Fibroblast of the aortic adventitia (primary cell): ENCODE data around the gene FAM193A. TPM values are rescaled to one million over a fixed set of nuclear protein-coding genes. Genes with fewer than 3 reads are reported as not detected.
"Not testable (repeated sequence)": the region's sequence is repeated elsewhere in the genome, so short reads cannot be mapped to it uniquely, and the experiment has no call there.

ENCODE experiments used
- DNase-seq: peaks from one replicate; pipeline ENCODE4 v3.0.0-alpha.2; 2010; ENCODE audit warnings: low read depth
- H3K4me3 ChIP-seq: 2 replicates; pipeline ENCODE4 v1.5.1; 2011; ENCODE audit warnings: low read depth, mild to moderate bottlenecking, control low read depth, low read length, moderate library complexity
- total RNA-seq: library from RNA; depleted of rRNA; stranded (reverse); fragments of >200 nt; gene quantifications from 2 replicates; pipeline ENCODE4 v1.2.3, GENCODE V29; 2012; ENCODE audit warnings: low replicate concordance
- TF ChIP-seq, protein P1 (sequence below): IDR thresholded peaks from 2 replicates; pipeline ENCODE4 v1.5.1; 2011; ENCODE audit warnings: mild to moderate bottlenecking, low read length, control low read depth, inconsistent platforms; ENCODE audit not compliant: insufficient read depth

FAM193A gene
- total RNA-seq, 1 donor = 17.4 TPM

- H3K4me3 ChIP-seq = no peak overlapping the region
- TF ChIP-seq, protein P1, sequence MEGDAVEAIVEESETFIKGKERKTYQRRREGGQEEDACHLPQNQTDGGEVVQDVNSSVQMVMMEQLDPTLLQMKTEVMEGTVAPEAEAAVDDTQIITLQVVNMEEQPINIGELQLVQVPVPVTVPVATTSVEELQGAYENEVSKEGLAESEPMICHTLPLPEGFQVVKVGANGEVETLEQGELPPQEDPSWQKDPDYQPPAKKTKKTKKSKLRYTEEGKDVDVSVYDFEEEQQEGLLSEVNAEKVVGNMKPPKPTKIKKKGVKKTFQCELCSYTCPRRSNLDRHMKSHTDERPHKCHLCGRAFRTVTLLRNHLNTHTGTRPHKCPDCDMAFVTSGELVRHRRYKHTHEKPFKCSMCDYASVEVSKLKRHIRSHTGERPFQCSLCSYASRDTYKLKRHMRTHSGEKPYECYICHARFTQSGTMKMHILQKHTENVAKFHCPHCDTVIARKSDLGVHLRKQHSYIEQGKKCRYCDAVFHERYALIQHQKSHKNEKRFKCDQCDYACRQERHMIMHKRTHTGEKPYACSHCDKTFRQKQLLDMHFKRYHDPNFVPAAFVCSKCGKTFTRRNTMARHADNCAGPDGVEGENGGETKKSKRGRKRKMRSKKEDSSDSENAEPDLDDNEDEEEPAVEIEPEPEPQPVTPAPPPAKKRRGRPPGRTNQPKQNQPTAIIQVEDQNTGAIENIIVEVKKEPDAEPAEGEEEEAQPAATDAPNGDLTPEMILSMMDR = no peak
- DNase-seq = no peak
Observed at GRCh38 chr4:2516635-2517034, 19.8 kb upstream of the FAM193A start.

- no peak overlapping the region for H3K4me3 ChIP-seq
- DNase-seq = no peak
- TF ChIP-seq, protein P1 = no peak
Observed at GRCh38 chr4:2526559-2526958, 9.9 kb upstream of the FAM193A start.

DNA sequence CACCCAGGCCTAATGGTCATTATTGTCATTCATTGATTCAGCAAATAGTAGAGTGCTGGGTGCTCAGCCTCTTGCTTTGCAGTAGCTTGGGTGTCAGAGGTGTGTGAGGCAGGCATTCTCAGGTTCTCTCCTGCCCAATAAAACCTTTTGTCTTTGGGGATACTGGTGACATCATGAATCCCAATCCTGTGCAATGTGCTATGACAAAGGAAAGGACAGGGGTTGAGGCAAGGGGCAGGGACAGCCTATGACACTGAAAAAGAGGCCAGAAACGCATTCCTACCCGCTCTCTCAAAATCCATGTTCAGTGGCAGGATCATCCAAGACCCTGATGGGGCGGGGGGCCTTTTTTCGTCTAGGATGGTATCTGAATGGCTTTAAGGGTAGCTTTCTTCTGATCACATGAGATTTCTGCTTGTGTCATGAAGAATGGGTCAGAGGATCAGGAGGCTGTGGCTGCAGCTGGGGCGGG, 1.5 kb upstream of the FAM193A start:
- TF ChIP-seq, protein P1 = no peak
- H3K4me3 ChIP-seq = peak overlapping the region; percentile 76
- DNase-seq = no peak

- peak; percentile 24 for DNase-seq
- TF ChIP-seq, protein P1 = no peak
- H3K4me3 ChIP-seq = peak overlapping the region; percentile 76
Observed at GRCh38 chr4:2535376-2536192, 863 bp upstream of the FAM193A start.

DNA sequence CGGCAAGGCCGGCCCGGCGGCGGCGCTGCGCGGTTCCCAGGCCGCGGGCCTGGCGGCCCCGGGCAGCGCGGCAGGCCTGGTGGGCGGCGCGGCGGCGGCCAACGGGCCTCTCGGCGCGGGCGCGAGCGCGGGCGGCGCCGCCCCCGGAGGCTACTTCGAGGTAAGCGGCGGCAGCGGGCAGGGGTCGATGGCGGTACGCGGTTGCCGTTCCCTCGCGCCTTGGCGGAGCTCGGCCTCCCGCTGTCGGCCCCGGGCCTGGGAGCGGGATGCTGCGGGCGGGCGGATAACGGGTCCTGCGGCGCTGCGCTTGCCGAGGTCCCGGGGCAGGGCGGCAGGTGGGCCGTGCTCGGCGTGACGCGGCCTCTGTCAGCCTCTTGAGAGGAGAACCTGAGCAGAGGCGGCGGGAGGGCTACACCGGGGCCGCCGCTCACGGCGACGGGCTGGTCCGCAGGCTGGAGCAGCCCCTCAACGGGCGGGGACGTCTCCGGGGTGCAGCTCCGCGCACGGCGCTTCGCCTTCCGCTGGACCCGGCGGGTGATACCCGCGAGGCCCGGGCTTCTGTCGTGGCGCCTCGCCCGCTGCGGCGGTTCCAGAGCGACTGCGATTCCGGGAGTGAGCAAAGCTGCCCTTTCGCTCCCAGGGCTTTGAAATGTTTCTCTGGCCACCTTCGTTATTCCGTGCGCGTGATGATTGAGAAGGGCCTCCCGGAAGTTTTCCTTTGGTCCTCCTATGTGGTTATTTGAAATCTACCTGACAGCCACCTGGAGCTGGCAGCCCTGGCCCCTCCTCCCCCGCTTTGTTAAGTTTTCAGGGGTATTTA, 774 bp downstream of the FAM193A start:
- H3K4me3 ChIP-seq = peak overlapping the region; percentile 78
- TF ChIP-seq, protein P1 = no peak
- peak; percentile 25 for DNase-seq

GRCh38 chr4:2543580-2544191, 7.2 kb downstream of the FAM193A start:
- not testable (repeated sequence) for DNase-seq, H3K4me3 ChIP-seq
